Endodermal cell (in vitro differentiated cells): ENCODE measurements around the gene ITK. TPM values are rescaled to one million over a fixed set of nuclear protein-coding genes. Genes with fewer than 3 reads are reported as not detected.

Experiments
- DNase-seq: peaks from one replicate; pipeline ENCODE4 v3.0.0-alpha.2; 2017
- H3K27ac ChIP-seq: 2 replicates; pipeline ENCODE4 v1.5.1; 2013; ENCODE audit warnings: mild to moderate bottlenecking, low read depth, low read length, moderate library complexity
- H3K27me3 ChIP-seq: 2 replicates; pipeline ENCODE4 v1.6.1; 2013; ENCODE audit warnings: mild to moderate bottlenecking, low read length, moderate library complexity; ENCODE audit not compliant: insufficient read depth, control insufficient read depth, poor library complexity, severe bottlenecking
- H3K36me3 ChIP-seq: 2 replicates; pipeline ENCODE4 v1.7.0; 2013; ENCODE audit warnings: mild to moderate bottlenecking, low read length, moderate library complexity; ENCODE audit not compliant: control insufficient read depth, insufficient read depth
- H3K4me1 ChIP-seq: one replicate; pipeline ENCODE4 v1.7.0; 2013; ENCODE audit warnings: low read length; ENCODE audit not compliant: control insufficient read depth, insufficient read depth
- H3K4me3 ChIP-seq: 2 replicates; pipeline ENCODE4 v1.5.1; 2013; ENCODE audit warnings: mild to moderate bottlenecking, low read length, moderate library complexity
- H3K9ac ChIP-seq: 2 replicates; pipeline ENCODE4 v1.6.1; 2013; ENCODE audit warnings: mild to moderate bottlenecking, low read length, moderate library complexity; ENCODE audit not compliant: poor library complexity, severe bottlenecking; ENCODE audit errors: extremely low read depth
- H3K9me3 ChIP-seq: 2 replicates; pipeline ENCODE4 v1.6.1; 2013; ENCODE audit warnings: mild to moderate bottlenecking, low read length, moderate library complexity; ENCODE audit not compliant: control insufficient read depth
- H3K27ac Mint-ChIP-seq: 2 replicates; pipeline ENCODE4 v1.8.0; 2020; ENCODE audit warnings: mixed read lengths
- H3K27me3 Mint-ChIP-seq: 2 replicates; pipeline ENCODE4 v1.8.0; 2021; ENCODE audit warnings: mild to moderate bottlenecking, mixed read lengths; ENCODE audit not compliant: insufficient read depth
- H3K36me3 Mint-ChIP-seq: 2 replicates; pipeline ENCODE4 v1.8.0; 2020; ENCODE audit warnings: low read depth, mixed read lengths
- H3K4me1 Mint-ChIP-seq: 2 replicates; pipeline ENCODE4 v1.8.0; 2020; ENCODE audit warnings: mixed read lengths
- H3K4me3 Mint-ChIP-seq: 2 replicates; pipeline ENCODE4 v1.8.0; 2020; ENCODE audit warnings: mild to moderate bottlenecking, moderate library complexity, mixed read lengths
- H3K9me3 Mint-ChIP-seq: 2 replicates; pipeline ENCODE4 v1.8.0; 2020; ENCODE audit warnings: mild to moderate bottlenecking, mixed read lengths
- WGBS, 2 experiments: methylation state at CpG; one replicate each; pipeline versions ENCODE4 v1.1.5 to v1.1.7; 2013; ENCODE audit warnings: missing lambda C conversion rate in 2 of 2, mixed read lengths in 1 of 2; ENCODE audit not compliant: insufficient coverage in 1 of 2, insufficient read length in 1 of 2; 5-methylcytosine and 5-hydroxymethylcytosine counted together
- total RNA-seq, 2 donors: library from RNA; stranded (reverse); fragmentation: NEBNext Ultra II Directional in 1 of 2; extraction: Animal tissue kit (Norgen Biotek cat#: 25700) in 1 of 2; gene quantifications; 2 replicates in 1 of 2; 3 replicates in 1 of 2; pipeline ENCODE4 v1.2.1, GENCODE V29; 2021
- TF ChIP-seq, protein P1 (sequence below): fragments of 200-600 bp; sonication (generic); conservative IDR thresholded peaks from 2 replicates; pipeline ENCODE4 v1.5.0; 2021; ENCODE audit warnings: antibody characterized with exemption, mild to moderate bottlenecking

The ITK gene
- total RNA-seq, 2 donors from 2014 or later = 0.31 to 0.38 TPM

DNA sequence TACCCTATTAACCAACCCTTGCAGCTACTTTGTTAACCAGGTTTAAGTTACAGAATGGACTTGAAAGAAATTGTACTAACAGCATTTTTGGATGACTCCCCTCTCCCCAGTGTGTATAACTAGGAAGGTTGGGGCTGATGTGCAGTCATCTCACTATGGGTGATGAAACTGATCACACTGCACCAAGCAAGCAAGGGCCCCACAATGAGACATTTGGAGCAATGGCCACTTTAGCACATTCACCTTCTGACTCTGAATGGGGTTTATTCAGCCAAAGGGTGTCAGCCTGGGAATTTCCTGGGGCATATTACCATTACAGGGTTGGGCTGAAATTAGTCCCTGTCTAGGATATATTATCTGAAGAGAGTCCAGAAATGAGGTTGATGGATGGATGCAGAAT lies 66.6 kb downstream of the ITK start:
- H3K27ac ChIP-seq = no peak overlapping the region
- Mint-ChIP-seq H3K36me3 (no peaks in the 10 kb centered on the region), H3K27me3 (no peaks in the 10 kb centered on the region), H3K27ac (no peak overlapping the region), H3K4me3 (no peak overlapping the region), H3K4me1 (peaks cover 33% of the 10 kb centered on the region), H3K9me3 (no peaks in the 10 kb centered on the region)
- H3K27me3 ChIP-seq = no peaks in the 10 kb centered on the region
- H3K4me3 ChIP-seq = no peak overlapping the region
- DNase-seq = no peak
- TF ChIP-seq, protein P1, sequence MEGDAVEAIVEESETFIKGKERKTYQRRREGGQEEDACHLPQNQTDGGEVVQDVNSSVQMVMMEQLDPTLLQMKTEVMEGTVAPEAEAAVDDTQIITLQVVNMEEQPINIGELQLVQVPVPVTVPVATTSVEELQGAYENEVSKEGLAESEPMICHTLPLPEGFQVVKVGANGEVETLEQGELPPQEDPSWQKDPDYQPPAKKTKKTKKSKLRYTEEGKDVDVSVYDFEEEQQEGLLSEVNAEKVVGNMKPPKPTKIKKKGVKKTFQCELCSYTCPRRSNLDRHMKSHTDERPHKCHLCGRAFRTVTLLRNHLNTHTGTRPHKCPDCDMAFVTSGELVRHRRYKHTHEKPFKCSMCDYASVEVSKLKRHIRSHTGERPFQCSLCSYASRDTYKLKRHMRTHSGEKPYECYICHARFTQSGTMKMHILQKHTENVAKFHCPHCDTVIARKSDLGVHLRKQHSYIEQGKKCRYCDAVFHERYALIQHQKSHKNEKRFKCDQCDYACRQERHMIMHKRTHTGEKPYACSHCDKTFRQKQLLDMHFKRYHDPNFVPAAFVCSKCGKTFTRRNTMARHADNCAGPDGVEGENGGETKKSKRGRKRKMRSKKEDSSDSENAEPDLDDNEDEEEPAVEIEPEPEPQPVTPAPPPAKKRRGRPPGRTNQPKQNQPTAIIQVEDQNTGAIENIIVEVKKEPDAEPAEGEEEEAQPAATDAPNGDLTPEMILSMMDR = no peak
- H3K9ac ChIP-seq = no peak overlapping the region
- H3K4me1 ChIP-seq = peaks cover 13% of the 10 kb centered on the region
- no peaks in the 10 kb centered on the region for H3K9me3 ChIP-seq
- no peaks in the 10 kb centered on the region for H3K36me3 ChIP-seq

DNA sequence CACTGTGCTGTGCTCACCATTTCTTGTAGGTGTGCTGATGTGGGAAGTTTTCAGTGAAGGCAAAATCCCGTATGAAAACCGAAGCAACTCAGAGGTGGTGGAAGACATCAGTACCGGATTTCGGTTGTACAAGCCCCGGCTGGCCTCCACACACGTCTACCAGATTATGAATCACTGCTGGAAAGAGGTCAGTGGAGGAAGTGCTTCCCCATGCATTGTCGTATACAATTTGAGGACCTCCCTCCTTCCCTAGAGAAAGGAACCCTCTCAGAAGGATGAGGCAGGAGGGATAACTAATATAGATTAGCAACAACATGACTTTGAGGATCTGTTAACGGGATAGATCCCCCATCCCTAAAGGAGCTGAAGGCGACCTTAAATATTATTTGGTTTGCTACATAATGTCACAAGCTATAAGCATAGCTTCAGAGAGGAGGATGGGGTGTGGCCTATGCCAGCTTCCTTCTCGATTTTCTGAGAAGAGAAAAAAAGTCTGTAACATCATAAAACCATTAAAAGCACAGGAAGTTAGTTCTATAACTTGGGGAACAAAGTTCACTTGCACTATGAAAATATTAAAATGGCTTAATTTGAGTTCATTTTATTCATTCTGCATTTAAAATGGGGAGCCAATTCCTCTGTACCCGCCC lies 68.3 kb downstream of the ITK start:
- Mint-ChIP-seq H3K27ac (no peak overlapping the region), H3K9me3 (no peaks in the 10 kb centered on the region), H3K4me1 (peaks cover 32% of the 10 kb centered on the region), H3K4me3 (no peak overlapping the region), H3K27me3 (no peaks in the 10 kb centered on the region), H3K36me3 (no peaks in the 10 kb centered on the region)
- Histone ChIP-seq H3K27ac (no peak overlapping the region), H3K36me3 (no peaks in the 10 kb centered on the region), H3K4me1 (peaks cover 13% of the 10 kb centered on the region), H3K9me3 (no peaks in the 10 kb centered on the region), H3K9ac (no peak overlapping the region), H3K27me3 (no peaks in the 10 kb centered on the region), H3K4me3 (no peak overlapping the region)
- no peak for DNase-seq
- TF ChIP-seq, protein P1 = no peak
- WGBS, 2 experiments = 94 to 95% methylated on average over 6 to 11 of the region's 11 CpGs

DNA sequence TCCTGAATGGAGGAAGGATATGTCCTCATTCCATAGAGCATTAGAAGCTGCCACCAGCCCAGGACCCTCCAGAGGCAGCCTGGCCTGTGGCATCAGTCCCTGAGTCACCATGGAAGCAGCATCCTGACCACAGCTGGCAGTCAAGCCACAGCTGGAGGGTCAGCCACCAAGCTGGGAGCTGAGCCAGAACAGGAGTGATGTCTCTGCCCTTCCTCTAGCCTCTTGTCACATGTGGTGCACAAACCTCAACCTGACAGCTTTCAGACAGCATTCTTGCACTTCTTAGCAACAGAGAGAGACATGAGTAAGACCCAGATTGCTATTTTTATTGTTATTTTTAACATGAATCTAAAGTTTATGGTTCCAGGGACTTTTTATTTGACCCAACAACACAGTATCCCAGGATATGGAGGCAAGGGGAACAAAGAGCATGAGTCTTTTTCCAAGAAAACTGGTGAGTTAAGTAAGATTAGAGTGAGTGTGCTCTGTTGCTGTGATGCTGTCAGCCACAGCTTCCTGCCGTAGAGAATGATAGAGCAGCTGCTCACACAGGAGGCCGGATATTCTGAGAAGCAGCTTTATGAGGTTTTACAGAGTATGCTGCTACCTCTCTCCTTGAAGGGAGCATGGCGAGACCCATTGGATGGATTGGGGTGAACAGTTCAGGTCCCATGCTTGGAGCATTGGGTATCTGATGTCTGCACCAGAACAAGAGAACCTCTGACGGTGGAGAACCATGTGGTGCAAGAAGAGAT lies 72.2 kb downstream of the ITK start:
- Histone ChIP-seq H3K36me3 (no peaks in the 10 kb centered on the region), H3K9me3 (no peaks in the 10 kb centered on the region), H3K4me3 (no peak overlapping the region), H3K9ac (no peak overlapping the region), H3K27ac (no peak overlapping the region), H3K4me1 (peaks cover 2% of the 10 kb centered on the region), H3K27me3 (no peaks in the 10 kb centered on the region)
- Mint-ChIP-seq H3K4me3 (no peak overlapping the region), H3K9me3 (no peaks in the 10 kb centered on the region), H3K27me3 (peaks cover 3% of the 10 kb centered on the region), H3K4me1 (peaks cover 2% of the 10 kb centered on the region), H3K27ac (no peak overlapping the region), H3K36me3 (no peaks in the 10 kb centered on the region)
- no peak for DNase-seq
- 86 to 89% methylated on average over 4 of the region's 4 CpGs for WGBS, 2 experiments
- TF ChIP-seq, protein P1 = no peak
